ENCODE results near the gene EXOC3.

Gene EXOC3

GRCh38 chr5:497090-497700 lies 54.2 kb downstream of the EXOC3 start:
- peaks cover 32% of the 10 kb centered on the region for H3K27me3 ChIP-seq (replicated peaks)

GRCh38 chr5:497871-498509 lies 55.0 kb downstream of the EXOC3 start:
- no peak for DNase-seq
- no peak overlapping the region for H3K27ac ChIP-seq
- no peak for TF ChIP-seq CTCF (IDR thresholded peaks at IDR 0.05; ENCODE audit: low read depth, low read length, missing control alignments)
- H3K36me3 ChIP-seq (replicated peaks) = no peaks in the 10 kb centered on the region
- peaks cover 30% of the 10 kb centered on the region for H3K27me3 ChIP-seq (replicated peaks)
- H3K4me3 ChIP-seq (ENCODE audit: low read depth, low read length) = no peak overlapping the region
- in situ Hi-C loops (cut with HindIII; ENCODE audit: low pct_ligation_motif_present, low sequenced_read_pairs) = no loop called here

More at GRCh38 chr5:497090-497700, 54.2 kb downstream of the EXOC3 start:
- H3K4me3 ChIP-seq (ENCODE audit: low read depth, low read length) = no peak overlapping the region
- no peak for TF ChIP-seq CTCF (IDR thresholded peaks at IDR 0.05; ENCODE audit: low read depth, low read length, missing control alignments)
- H3K27ac ChIP-seq = no peak overlapping the region
- DNase-seq = no peak
- in situ Hi-C loops (cut with HindIII; ENCODE audit: low pct_ligation_motif_present, low sequenced_read_pairs) = no loop called here
- no peaks in the 10 kb centered on the region for H3K36me3 ChIP-seq (replicated peaks)

GRCh38 chr5:499233-500209 lies 56.5 kb downstream of the EXOC3 start:
- Histone ChIP-seq H3K27ac (no peak overlapping the region), H3K36me3 (replicated peaks) (no peaks in the 10 kb centered on the region), H3K27me3 (replicated peaks) (peaks cover 28% of the 10 kb centered on the region), H3K4me3 (ENCODE audit: low read depth, low read length) (no peak overlapping the region)
- DNase-seq = no peak
- in situ Hi-C loops (cut with HindIII; ENCODE audit: low pct_ligation_motif_present, low sequenced_read_pairs) = no loop called here
- no peak for TF ChIP-seq CTCF (IDR thresholded peaks at IDR 0.05; ENCODE audit: low read depth, low read length, missing control alignments)

GRCh38 chr5:500491-500890 lies 57.5 kb downstream of the EXOC3 start:
- Histone ChIP-seq H3K27me3 (replicated peaks) (peaks cover 32% of the 10 kb centered on the region), H3K4me3 (ENCODE audit: low read depth, low read length) (no peak overlapping the region), H3K36me3 (replicated peaks) (no peaks in the 10 kb centered on the region), H3K27ac (no peak overlapping the region)
- in situ Hi-C loops (cut with HindIII; ENCODE audit: low pct_ligation_motif_present, low sequenced_read_pairs) = no loop called here
- TF ChIP-seq CTCF (IDR thresholded peaks at IDR 0.05; ENCODE audit: low read depth, low read length, missing control alignments) = no peak
- DNase-seq = no peak

- Histone ChIP-seq H3K36me3 (replicated peaks) (no peaks in the 10 kb centered on the region), H3K27me3 (replicated peaks) (peaks cover 29% of the 10 kb centered on the region), H3K4me3 (ENCODE audit: low read depth, low read length) (no peak overlapping the region), H3K27ac (no peak overlapping the region)
- TF ChIP-seq CTCF (IDR thresholded peaks at IDR 0.05; ENCODE audit: low read depth, low read length, missing control alignments) = no peak
- no peak for DNase-seq
- in situ Hi-C loops (cut with HindIII; ENCODE audit: low pct_ligation_motif_present, low sequenced_read_pairs) = no loop called here
Measured at GRCh38 chr5:501105-501830, 58.3 kb downstream of the EXOC3 start.
